GM10266 (cell line): ENCODE data around the gene DENND5B.

Source experiments
- DNase-seq: peaks from one replicate; pipeline ENCODE4 v3.0.0; 2012; ENCODE audit errors: extremely low spot score
- CTCF ChIP-seq: IDR thresholded peaks from 2 replicates; pipeline ENCODE4 v1.5.1; 2012; ENCODE audit warnings: mild to moderate bottlenecking, low read depth; ENCODE audit not compliant: control insufficient read depth, insufficient read depth; ENCODE audit errors: missing control alignments

Gene DENND5B

GRCh38 chr12:31368666-31369361, 222.1 kb downstream of the DENND5B start:
- DNase-seq = no peak
- TF ChIP-seq CTCF = no peak

- no peak for DNase-seq
- TF ChIP-seq CTCF = no peak
Observed at GRCh38 chr12:31366104-31366621, 224.8 kb downstream of the DENND5B start.

GRCh38 chr12:31363831-31364230, 227.1 kb downstream of the DENND5B start:
- TF ChIP-seq CTCF = no peak
- no peak for DNase-seq

GRCh38 chr12:31363416-31363809, 227.5 kb downstream of the DENND5B start:
- no peak for TF ChIP-seq CTCF
- DNase-seq = no peak

GRCh38 chr12:31362759-31363415, 228.0 kb downstream of the DENND5B start:
- peak; percentile 35 for DNase-seq

GRCh38 chr12:31362115-31362758, 228.7 kb downstream of the DENND5B start:
- no peak for DNase-seq
- TF ChIP-seq CTCF = no peak

More at GRCh38 chr12:31362759-31363415, 228.0 kb downstream of the DENND5B start:
- peak; percentile 59 for TF ChIP-seq CTCF
